Hepatocyte (in vitro differentiated cells): Measurements from ENCODE around the gene PDCL2. TPM values are rescaled to one million over a fixed set of nuclear protein-coding genes. Genes with fewer than 3 reads are reported as not detected.

Experiments
- DNase-seq: peaks from one replicate; pipeline ENCODE4 v3.0.0-alpha.2; 2016; ENCODE audit warnings: low spot score
- H2AFZ ChIP-seq: fragments of 200-600 bp; sonication (generic); 2 replicates; pipeline ENCODE4 v1.6.0; 2016; ENCODE audit warnings: antibody characterized with exemption, mild to moderate bottlenecking
- H3K27ac ChIP-seq: fragments of 200-600 bp; sonication (generic); 2 replicates; pipeline ENCODE4 v1.5.1; 2016; ENCODE audit warnings: mild to moderate bottlenecking
- H3K27me3 ChIP-seq: fragments of 200-600 bp; sonication (generic); 2 replicates; pipeline ENCODE4 v1.6.1; 2016
- H3K36me3 ChIP-seq: fragments of 200-600 bp; sonication (generic); replicated peaks from 2 replicates; pipeline ENCODE4 v1.5.1; 2016; ENCODE audit warnings: low read depth; ENCODE audit not compliant: insufficient read depth
- H3K4me1 ChIP-seq: fragments of 200-600 bp; sonication (generic); 2 replicates; pipeline ENCODE4 v1.5.1; 2016; ENCODE audit warnings: mild to moderate bottlenecking, moderate library complexity; ENCODE audit not compliant: insufficient read depth
- H3K4me2 ChIP-seq: fragments of 200-600 bp; sonication (generic); 2 replicates; pipeline ENCODE4 v1.6.0; 2016
- H3K4me3 ChIP-seq: fragments of 200-600 bp; sonication (generic); 2 replicates; pipeline ENCODE4 v1.5.1; 2016; ENCODE audit warnings: mild to moderate bottlenecking
- H3K79me2 ChIP-seq: fragments of 200-600 bp; sonication (generic); 2 replicates; pipeline ENCODE4 v1.6.0; 2017; ENCODE audit warnings: mild to moderate bottlenecking
- H3K9me2 ChIP-seq: fragments of 200-600 bp; sonication (generic); replicated peaks from 2 replicates; pipeline ENCODE4 v1.6.0; 2017; ENCODE audit warnings: mild to moderate bottlenecking; ENCODE audit not compliant: insufficient read depth
- H3K9me3 ChIP-seq: fragments of 200-600 bp; sonication (generic); 2 replicates; pipeline ENCODE4 v1.5.1; 2016; ENCODE audit warnings: low read depth, mild to moderate bottlenecking
- H4K20me1 ChIP-seq: fragments of 200-600 bp; sonication (generic); 2 replicates; pipeline ENCODE4 v1.6.0; 2016; ENCODE audit warnings: mild to moderate bottlenecking; ENCODE audit not compliant: insufficient read depth, poor library complexity, severe bottlenecking
- EZH2 ChIP-seq: fragments of 200-600 bp; sonication (generic); IDR thresholded peaks from 2 replicates; pipeline ENCODE4 v1.6.1; 2016; ENCODE audit warnings: antibody characterized with exemption, mild to moderate bottlenecking, borderline replicate concordance
- EZH2phosphoT487 ChIP-seq: fragments of 200-600 bp; sonication (generic); IDR thresholded peaks from one replicate; pipeline ENCODE4 v1.6.1; 2018; ENCODE audit warnings: antibody characterized with exemption, mild to moderate bottlenecking, low read depth, moderate library complexity; ENCODE audit not compliant: unreplicated experiment, severe bottlenecking
- WGBS: methylation state at CpG from one replicate; pipeline ENCODE4 v1.1.6; 2016; ENCODE audit warnings: low lambda C conversion rate; ENCODE audit errors: missing lambda C conversion rate; 5-methylcytosine and 5-hydroxymethylcytosine counted together
- polyA plus RNA-seq: library from polyadenylated mRNA; unstranded; fragments of >200 nt; fragmentation: Nextera tagmentation; extraction: Ambion mirVana; gene quantifications from 2 replicates; pipeline ENCODE4 v1.2.1, GENCODE V29; 2016
- total RNA-seq: library from RNA; depleted of rRNA; stranded (reverse); fragments of >200 nt; gene quantifications from 2 replicates; pipeline ENCODE4 v1.2.3, GENCODE V29; 2014
- TF ChIP-seq, protein P1 (sequence below): fragments of 200-600 bp; sonication (generic); IDR thresholded peaks from 2 replicates; pipeline ENCODE4 v1.5.1; 2016; ENCODE audit warnings: antibody characterized with exemption, mild to moderate bottlenecking; ENCODE audit not compliant: poor library complexity

Gene PDCL2, protein sequence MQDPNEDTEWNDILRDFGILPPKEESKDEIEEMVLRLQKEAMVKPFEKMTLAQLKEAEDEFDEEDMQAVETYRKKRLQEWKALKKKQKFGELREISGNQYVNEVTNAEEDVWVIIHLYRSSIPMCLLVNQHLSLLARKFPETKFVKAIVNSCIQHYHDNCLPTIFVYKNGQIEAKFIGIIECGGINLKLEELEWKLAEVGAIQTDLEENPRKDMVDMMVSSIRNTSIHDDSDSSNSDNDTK
- not detected in 2 replicates for total RNA-seq
- not detected in 2 replicates for polyA plus RNA-seq

- no peak for TF ChIP-seq EZH2phosphoT487
- TF ChIP-seq, protein P1, sequence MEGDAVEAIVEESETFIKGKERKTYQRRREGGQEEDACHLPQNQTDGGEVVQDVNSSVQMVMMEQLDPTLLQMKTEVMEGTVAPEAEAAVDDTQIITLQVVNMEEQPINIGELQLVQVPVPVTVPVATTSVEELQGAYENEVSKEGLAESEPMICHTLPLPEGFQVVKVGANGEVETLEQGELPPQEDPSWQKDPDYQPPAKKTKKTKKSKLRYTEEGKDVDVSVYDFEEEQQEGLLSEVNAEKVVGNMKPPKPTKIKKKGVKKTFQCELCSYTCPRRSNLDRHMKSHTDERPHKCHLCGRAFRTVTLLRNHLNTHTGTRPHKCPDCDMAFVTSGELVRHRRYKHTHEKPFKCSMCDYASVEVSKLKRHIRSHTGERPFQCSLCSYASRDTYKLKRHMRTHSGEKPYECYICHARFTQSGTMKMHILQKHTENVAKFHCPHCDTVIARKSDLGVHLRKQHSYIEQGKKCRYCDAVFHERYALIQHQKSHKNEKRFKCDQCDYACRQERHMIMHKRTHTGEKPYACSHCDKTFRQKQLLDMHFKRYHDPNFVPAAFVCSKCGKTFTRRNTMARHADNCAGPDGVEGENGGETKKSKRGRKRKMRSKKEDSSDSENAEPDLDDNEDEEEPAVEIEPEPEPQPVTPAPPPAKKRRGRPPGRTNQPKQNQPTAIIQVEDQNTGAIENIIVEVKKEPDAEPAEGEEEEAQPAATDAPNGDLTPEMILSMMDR, result no peak
- no peak for TF ChIP-seq EZH2
- Histone ChIP-seq H3K4me3 (no peak within 1 kb of the TSS), H3K4me1 (no peaks in the 10 kb centered on the region), H3K27ac (no peak within 1 kb of the TSS), H3K4me2 (no peak within 1 kb of the TSS), H3K9me2 (no peaks in the 10 kb centered on the region), H4K20me1 (no peaks in the 10 kb centered on the region), H2AFZ (no peak within 1 kb of the TSS), H3K9me3 (no peaks in the 10 kb centered on the region), H3K36me3 (no peaks in the 10 kb centered on the region), H3K79me2 (no peaks in the 10 kb centered on the region), H3K27me3 (no peaks in the 10 kb centered on the region)
- 97% methylated on average over 24 of the region's 24 CpGs for WGBS
- DNase-seq, result peak; percentile 3
These were observed at the start of gene PDCL2 for GRCh38 chr4:55592014-55592413. PDCL2 (minus strand) TSS chr4:55592245; CDS start chr4:55592109, 136 bp downstream.

- no peak for DNase-seq
- Histone ChIP-seq H3K4me1 (peaks cover 17% of the 10 kb centered on the region), H3K9me3 (no peaks in the 10 kb centered on the region), H2AFZ (no peak overlapping the region), H4K20me1 (no peaks in the 10 kb centered on the region), H3K9me2 (no peaks in the 10 kb centered on the region), H3K4me2 (peak overlapping the region; percentile 99), H3K79me2 (no peaks in the 10 kb centered on the region), H3K36me3 (no peaks in the 10 kb centered on the region), H3K4me3 (no peak overlapping the region), H3K27me3 (peaks cover 45% of the 10 kb centered on the region), H3K27ac (no peak overlapping the region)
- 23% methylated on average over 10 of the region's 12 CpGs for WGBS
- TF ChIP-seq EZH2 (no peak), EZH2phosphoT487 (no peak)
- TF ChIP-seq, protein P1, result no peak
These were observed 45.3 kb upstream of the PDCL2 start for GRCh38 chr4:55637272-55637820.

DNA sequence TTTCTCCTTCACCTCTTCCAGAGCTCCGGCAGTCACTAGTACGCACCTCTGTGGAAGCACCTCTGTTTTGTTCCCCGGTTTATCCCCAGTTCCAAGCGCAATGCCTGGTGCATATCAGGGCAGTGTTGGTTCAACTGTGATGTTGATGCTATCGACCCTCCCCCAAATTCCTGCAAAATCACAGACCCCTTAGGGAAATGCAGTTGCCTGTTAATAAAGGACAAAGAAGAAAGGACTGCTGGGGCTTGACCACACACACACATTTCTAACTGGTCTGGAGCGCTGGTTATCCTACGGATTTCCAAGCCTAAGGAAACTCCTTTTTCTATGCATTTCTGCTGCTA is 44.6 kb upstream of the PDCL2 start:
- Histone ChIP-seq H3K9me3 (no peaks in the 10 kb centered on the region), H3K4me1 (peaks cover 17% of the 10 kb centered on the region), H3K4me3 (peak overlapping the region; percentile 61), H3K4me2 (peak overlapping the region; percentile 99), H4K20me1 (no peaks in the 10 kb centered on the region), H3K27me3 (peaks cover 45% of the 10 kb centered on the region), H3K36me3 (no peaks in the 10 kb centered on the region), H2AFZ (peak overlapping the region; percentile 86), H3K27ac (no peak overlapping the region), H3K79me2 (no peaks in the 10 kb centered on the region), H3K9me2 (no peaks in the 10 kb centered on the region)
- no peak for DNase-seq
- TF ChIP-seq, protein P1, result no peak
- TF ChIP-seq EZH2 (no peak), EZH2phosphoT487 (no peak)
- 6% methylated on average over 7 of the region's 7 CpGs for WGBS
